ENCODE measurements around the gene MAP2. TPM values are rescaled to one million over a fixed set of nuclear protein-coding genes. Genes with fewer than 3 reads are reported as not detected.

Gene MAP2
- total RNA-seq, 4 donors from 2014 or later, result 5.1 to 16.6 (median 7.7) TPM

GRCh38 chr2:209673811-209674210 is 250.0 kb downstream of the MAP2 start:
- no peak for TF ChIP-seq CTCF (IDR thresholded peaks at IDR 0.05; ENCODE audit: low read depth)

DNA sequence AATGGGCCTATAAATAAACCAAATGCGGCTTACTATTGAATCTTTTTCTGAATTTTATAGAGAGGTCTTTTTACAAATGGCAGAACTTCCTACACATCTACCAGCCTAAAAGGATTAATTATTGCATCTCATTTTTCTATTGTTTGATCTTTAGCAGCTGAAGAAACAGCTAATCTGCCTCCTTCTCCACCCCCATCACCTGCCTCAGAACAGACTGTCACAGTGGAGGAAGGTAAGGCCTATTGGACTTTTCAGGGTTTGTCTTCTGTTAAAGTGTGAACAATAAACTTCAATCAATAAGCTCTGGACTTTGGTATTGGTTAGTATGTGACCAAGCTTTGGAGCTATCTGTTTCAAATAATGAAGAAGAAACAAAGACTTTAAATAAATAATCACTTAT is 256.7 kb downstream of the MAP2 start:
- TF ChIP-seq CTCF (IDR thresholded peaks at IDR 0.05; ENCODE audit: low read depth), result no peak

DNA sequence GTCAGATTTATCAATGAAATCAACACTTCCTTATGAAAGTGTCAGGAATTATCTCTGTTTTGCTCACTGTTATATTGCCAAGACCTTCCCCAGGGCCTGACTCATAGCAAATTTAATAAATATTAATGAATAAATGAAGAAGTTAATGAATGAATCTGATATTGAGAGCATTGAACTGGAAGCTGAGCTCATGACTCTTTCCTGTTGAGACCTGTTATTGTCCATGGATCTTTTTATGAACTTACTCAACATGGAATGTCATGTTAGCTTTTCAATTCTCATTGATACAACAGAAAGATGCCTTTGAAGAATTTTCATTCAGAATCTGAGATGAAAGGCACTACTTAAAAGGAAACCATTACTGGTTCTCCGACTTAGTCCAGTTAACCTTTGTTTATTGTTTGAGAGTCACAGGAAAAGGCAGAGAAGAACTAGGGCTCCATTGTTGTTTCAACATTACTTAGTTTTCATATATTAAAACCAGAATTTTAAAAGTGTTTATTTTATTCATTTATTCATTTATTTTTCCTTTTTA is 257.4 kb downstream of the MAP2 start:
- TF ChIP-seq CTCF (IDR thresholded peaks at IDR 0.05; ENCODE audit: low read depth), result no peak

DNA sequence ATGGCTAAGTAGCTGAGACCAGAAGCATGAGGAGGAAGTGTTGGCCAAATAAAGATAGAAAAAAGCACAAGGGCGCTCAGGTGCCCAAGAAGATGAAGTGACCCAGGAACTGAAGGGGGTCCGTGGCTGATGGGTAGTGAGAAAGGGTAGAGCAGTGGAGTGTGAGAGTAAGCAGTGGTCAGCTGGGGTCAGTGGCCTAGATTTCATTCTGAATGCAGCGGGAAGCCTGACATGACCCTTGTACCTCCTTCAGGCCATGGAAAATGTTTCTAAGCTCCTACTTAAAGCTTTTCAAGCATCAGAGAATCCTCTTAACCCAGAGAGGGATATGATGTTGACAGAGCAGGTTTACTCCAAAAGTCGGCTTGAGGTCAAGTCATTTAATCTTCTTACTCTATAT is 258.8 kb downstream of the MAP2 start:
- TF ChIP-seq CTCF (IDR thresholded peaks at IDR 0.05; ENCODE audit: low read depth), result no peak

DNA sequence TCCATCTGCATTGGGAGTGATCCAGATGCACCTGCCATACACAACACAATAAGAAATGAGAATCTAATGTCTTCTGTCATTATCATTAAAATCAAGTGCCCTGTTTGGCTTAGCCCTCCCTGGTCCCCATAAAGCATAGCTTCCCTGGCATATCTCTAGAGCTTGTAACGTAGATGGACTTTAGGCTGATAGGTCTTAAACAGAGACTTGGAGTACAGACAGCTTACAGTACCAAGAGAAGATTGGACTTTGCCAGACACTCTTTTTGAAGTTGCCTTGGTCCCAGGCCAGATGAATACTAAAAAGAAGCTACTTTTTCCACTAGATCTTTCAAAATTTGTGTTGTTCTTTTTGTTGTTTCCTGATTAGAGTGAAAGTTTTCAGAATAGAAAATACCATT is 261.5 kb downstream of the MAP2 start:
- TF ChIP-seq CTCF (IDR thresholded peaks at IDR 0.05; ENCODE audit: low read depth), result no peak

- TF ChIP-seq CTCF (IDR thresholded peaks at IDR 0.05; ENCODE audit: low read depth), result no peak
These were observed 262.1 kb downstream of the MAP2 start for GRCh38 chr2:209685963-209686362.

- no peak for TF ChIP-seq CTCF (IDR thresholded peaks at IDR 0.05; ENCODE audit: low read depth)
These were observed 262.6 kb downstream of the MAP2 start for GRCh38 chr2:209686448-209686847.

Measured in subcutaneous adipose tissue (tissue), 4 donors.